Activated B cell treated with CpG ODN at 0.5 μM for 24 hours (primary cell): ENCODE data around the gene CADM4. TPM values are rescaled to one million over a fixed set of nuclear protein-coding genes. Genes with fewer than 3 reads are reported as not detected.

ENCODE experiments used
- ATAC-seq: fragments of 200-7000 bp; cut with Tn5 transposase; one replicate; pipeline ENCODE4 v1.10.0; 2021; ENCODE audit warnings: low read depth, mild to moderate bottlenecking, moderate library complexity
- CTCF ChIA-PET: fragments of 350-600 bp; sonication (Branson Sonifier 250); formaldehyde crosslinking; loops from one replicate; lab custom pipeline; 2021; ENCODE audit warnings: antibody characterized with exemption; lab: Charles Lee
- POLR2A ChIA-PET: fragments of 350-600 bp; sonication (Branson Sonifier 250); formaldehyde crosslinking; loops from one replicate; lab custom pipeline; 2021; ENCODE audit warnings: antibody characterized with exemption; lab: Charles Lee
- DNase-seq: peaks from one replicate; pipeline ENCODE4 v3.0.0; 2022
- H3K27ac Mint-ChIP-seq: one replicate; pipeline ENCODE4 v1.8.0; 2020; ENCODE audit warnings: mixed read lengths
- H3K27me3 Mint-ChIP-seq: one replicate; pipeline ENCODE4 v1.8.0; 2021; ENCODE audit warnings: mixed read lengths
- H3K36me3 Mint-ChIP-seq: one replicate; pipeline ENCODE4 v1.8.0; 2021; ENCODE audit warnings: low read depth, mixed read lengths
- H3K4me1 Mint-ChIP-seq: one replicate; pipeline ENCODE4 v1.8.0; 2021; ENCODE audit warnings: mixed read lengths
- H3K4me3 Mint-ChIP-seq: one replicate; pipeline ENCODE4 v1.8.0; 2020; ENCODE audit warnings: mild to moderate bottlenecking, mixed read lengths
- H3K9me3 Mint-ChIP-seq: one replicate; pipeline ENCODE4 v1.8.0; 2020; ENCODE audit warnings: mixed read lengths
- intact Hi-C: fragments of 100-400 bp; cut with micrococcal nuclease; formaldehyde crosslinking; loops from one replicate; pipeline ENCODE4 v1.15.1; 2024
- total RNA-seq: library from RNA; stranded (reverse); gene quantifications from 2 replicates; pipeline ENCODE4 v1.2.3, GENCODE V29; 2022
- TF ChIP-seq, protein P1 (sequence below): fragments of 200-600 bp; IDR thresholded peaks from one replicate; pipeline ENCODE4 v1.8.0; 2022; ENCODE audit warnings: antibody characterized with exemption, mild to moderate bottlenecking

CADM4 gene
- total RNA-seq, 1 donor from 2014 or later, result not detected

DNA sequence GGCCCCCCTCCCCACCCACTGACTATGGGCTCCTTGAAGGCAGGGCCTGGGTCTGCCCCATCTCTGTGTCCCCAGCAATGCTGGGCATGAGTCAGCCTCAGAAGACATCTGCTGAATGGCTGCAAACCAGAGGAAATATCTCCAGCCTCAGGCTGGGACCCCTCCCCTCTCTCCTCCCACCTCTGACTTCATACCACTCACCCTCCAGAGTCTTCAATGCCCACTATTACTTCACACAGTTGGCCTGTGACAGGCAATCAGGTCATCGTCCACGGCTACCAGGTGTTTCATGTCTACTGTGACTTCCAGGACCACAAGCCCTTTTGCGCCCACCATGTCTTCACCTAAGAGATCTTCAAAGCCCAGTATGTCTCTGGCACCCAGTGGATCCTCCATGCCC lies 27.9 kb downstream of the CADM4 start, which contains the start of gene SRRM5:
Gene SRRM5 (plus strand): TSS at position 301 of the 400 bp plus-strand sequence. CDS start 34 bp downstream, at position 335.
- ATAC-seq (no peak), DNase-seq (no peak)
- TF ChIP-seq, protein P1, sequence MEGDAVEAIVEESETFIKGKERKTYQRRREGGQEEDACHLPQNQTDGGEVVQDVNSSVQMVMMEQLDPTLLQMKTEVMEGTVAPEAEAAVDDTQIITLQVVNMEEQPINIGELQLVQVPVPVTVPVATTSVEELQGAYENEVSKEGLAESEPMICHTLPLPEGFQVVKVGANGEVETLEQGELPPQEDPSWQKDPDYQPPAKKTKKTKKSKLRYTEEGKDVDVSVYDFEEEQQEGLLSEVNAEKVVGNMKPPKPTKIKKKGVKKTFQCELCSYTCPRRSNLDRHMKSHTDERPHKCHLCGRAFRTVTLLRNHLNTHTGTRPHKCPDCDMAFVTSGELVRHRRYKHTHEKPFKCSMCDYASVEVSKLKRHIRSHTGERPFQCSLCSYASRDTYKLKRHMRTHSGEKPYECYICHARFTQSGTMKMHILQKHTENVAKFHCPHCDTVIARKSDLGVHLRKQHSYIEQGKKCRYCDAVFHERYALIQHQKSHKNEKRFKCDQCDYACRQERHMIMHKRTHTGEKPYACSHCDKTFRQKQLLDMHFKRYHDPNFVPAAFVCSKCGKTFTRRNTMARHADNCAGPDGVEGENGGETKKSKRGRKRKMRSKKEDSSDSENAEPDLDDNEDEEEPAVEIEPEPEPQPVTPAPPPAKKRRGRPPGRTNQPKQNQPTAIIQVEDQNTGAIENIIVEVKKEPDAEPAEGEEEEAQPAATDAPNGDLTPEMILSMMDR, result no peak
- no peaks in the 10 kb centered on the region for H3K27me3 Mint-ChIP-seq
- H3K27ac Mint-ChIP-seq, result no peak within 1 kb of the TSS
- CTCF ChIA-PET, result no interaction called here
- H3K4me3 Mint-ChIP-seq, result no peak within 1 kb of the TSS
- intact Hi-C loops, result no loop called here
- POLR2A ChIA-PET, result no interaction called here
- H3K4me1 Mint-ChIP-seq, result peaks cover 4% of the 10 kb centered on the region
- no peaks in the 10 kb centered on the region for H3K9me3 Mint-ChIP-seq
- H3K36me3 Mint-ChIP-seq, result peaks cover 39% of the 10 kb centered on the region

DNA sequence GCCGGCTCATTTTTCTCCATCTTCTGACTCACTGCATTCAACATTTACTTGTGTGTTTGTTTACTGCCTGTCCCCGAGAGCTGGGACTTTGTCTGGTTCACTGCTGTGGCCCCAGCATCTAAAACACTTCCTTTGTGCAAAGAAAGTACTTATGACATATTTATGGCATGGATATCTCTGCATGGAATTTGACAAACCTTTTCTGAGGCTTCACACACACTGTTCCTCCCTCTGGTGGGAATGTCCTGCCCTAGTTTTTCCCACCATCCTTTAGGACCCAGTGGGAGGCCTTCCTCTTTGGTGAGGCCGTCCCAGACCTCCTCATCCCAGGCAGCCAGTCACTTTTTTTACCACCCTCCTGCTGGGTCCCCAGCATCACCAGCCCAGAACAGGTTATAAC lies 29.2 kb downstream of the CADM4 start:
- no peak for DNase-seq
- Mint-ChIP-seq H3K27ac (no peak overlapping the region), H3K9me3 (no peaks in the 10 kb centered on the region), H3K27me3 (no peaks in the 10 kb centered on the region), H3K36me3 (peaks cover 43% of the 10 kb centered on the region), H3K4me3 (no peak overlapping the region), H3K4me1 (peaks cover 7% of the 10 kb centered on the region)
- intact Hi-C loops, result no loop called here
- CTCF ChIA-PET, result no interaction called here
- ATAC-seq, result no peak
- POLR2A ChIA-PET, result no interaction called here
- TF ChIP-seq, protein P1, result no peak

DNA sequence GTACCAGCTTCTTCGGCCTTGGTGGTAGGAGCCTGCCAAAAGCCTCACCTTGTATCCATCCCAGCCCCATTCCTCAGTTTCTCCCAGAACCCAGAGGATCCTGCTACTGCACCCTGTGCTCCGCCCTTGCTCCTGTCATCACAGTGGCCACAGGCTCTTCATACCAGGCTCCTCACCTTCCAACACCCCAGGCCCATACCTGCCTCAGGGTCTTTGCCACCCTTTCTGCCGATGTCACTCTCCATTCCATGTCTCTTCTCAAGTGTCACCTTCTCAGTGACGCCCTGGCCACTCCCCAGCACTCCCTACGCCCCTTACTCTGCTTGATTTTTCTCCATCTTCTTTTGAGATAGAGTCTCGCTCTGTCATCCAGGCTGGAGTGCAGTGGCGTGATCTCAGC lies 29.8 kb downstream of the CADM4 start:
- H3K4me3 Mint-ChIP-seq, result no peak overlapping the region
- ATAC-seq (no peak), DNase-seq (no peak)
- TF ChIP-seq, protein P1, result no peak
- CTCF ChIA-PET, result no interaction called here
- no peaks in the 10 kb centered on the region for H3K9me3 Mint-ChIP-seq
- H3K4me1 Mint-ChIP-seq, result peaks cover 11% of the 10 kb centered on the region
- intact Hi-C loops, result no loop called here
- no peaks in the 10 kb centered on the region for H3K27me3 Mint-ChIP-seq
- no peak overlapping the region for H3K27ac Mint-ChIP-seq
- H3K36me3 Mint-ChIP-seq, result peaks cover 43% of the 10 kb centered on the region
- POLR2A ChIA-PET, result no interaction called here

DNA sequence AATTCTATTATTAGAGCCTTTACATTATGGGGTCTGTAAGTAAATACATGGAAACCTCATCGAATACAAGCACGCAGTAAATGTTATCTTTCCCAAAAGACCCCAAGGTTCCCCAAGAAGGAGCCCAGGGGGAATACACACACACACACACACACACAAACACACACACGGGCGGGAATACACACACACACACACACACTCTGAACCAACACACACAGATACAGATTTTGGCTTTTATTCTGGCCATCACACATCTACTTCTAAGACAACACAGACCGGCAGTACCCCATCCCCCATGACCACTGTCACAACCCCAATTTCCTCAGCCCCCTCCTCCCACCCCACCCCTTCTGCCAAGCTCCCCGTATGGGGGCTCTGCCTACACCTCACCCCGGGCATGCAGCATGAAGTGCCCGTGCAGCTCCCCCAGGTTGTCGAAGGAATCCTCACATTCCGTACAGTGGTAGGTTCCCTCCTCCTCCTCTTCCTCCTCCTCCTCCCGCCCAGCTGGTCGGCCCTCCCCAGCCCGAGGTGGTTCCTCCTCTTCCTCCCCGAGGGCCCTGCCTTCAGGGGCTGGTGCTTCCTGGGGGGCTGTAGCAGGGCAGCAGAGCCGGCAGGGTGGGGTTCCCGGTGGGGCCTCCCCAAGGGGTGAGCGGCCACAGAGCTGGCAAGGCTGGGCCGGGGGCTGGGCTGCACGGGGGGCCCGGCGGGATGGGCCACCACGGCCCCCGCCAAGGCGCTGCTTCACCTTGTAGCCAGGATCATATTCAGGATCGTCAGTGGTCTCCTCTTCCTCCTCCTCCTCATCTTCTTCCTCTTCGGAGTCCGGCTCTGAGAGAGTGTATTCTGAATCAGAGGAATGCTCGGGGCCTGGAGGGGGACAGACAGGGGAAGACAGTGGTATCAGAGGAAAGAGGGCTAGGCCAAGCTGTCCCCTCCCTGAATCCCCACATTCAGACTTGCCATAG lies 32.1 kb downstream of the CADM4 start:
- POLR2A ChIA-PET, result interaction anchor here (0.7 to 1.5 kb wide), 2 partner anchors 13 to 75 kb away, joined by 3 to 7 read pairs; no protein-coding TSS in a partner anchor
- Mint-ChIP-seq H3K4me3 (no peak overlapping the region), H3K9me3 (no peaks in the 10 kb centered on the region), H3K4me1 (peaks cover 24% of the 10 kb centered on the region), H3K27ac (no peak overlapping the region), H3K27me3 (no peaks in the 10 kb centered on the region), H3K36me3 (peaks cover 29% of the 10 kb centered on the region)
- ATAC-seq (no peak), DNase-seq (no peak)
- TF ChIP-seq, protein P1, result no peak
- intact Hi-C loops, result no loop called here
- CTCF ChIA-PET, result no interaction called here

DNA sequence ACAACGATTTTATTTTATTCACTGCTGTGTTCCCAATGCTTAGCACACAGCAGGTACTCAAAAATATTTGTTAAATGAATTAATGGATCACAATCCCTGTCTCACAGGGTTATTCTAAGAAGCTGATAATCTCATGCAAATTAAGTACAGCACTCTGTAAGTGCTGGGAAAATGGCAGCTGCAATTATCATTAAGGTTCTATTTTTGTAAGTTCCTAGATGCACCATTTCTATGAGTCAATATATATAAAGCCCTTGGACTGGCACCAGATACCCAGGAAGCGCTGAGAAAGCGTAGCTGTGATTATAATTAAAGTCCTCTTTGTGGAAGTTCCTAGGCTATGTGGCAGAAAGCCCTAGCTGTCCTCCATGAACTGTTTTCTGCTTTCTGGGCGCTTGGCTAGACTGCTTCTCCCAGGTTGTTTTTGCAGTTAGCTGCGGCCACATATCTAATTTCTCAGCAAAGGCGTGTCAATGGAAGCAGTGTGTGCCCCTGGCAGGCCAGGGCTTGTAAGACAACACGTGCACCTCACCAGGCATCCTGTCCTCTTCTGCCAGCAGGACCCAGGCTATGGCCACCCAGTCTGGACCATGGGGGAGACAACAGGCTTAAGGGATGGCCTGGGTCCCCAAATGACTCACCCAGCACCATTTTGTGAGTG lies 33.0 kb downstream of the CADM4 start:
- Mint-ChIP-seq H3K27me3 (no peaks in the 10 kb centered on the region), H3K27ac (no peak overlapping the region), H3K4me3 (no peak overlapping the region), H3K9me3 (no peaks in the 10 kb centered on the region), H3K36me3 (peaks cover 25% of the 10 kb centered on the region), H3K4me1 (peaks cover 24% of the 10 kb centered on the region)
- ChIA-PET CTCF (interaction anchor here (1.1 kb wide), 1 partner anchor 203 kb away, joined by 3 read pairs; no protein-coding TSS in a partner anchor), POLR2A (interaction anchor here (0.5 kb wide), 1 partner anchor 1178 kb away, joined by 5 read pairs; no protein-coding TSS in a partner anchor)
- TF ChIP-seq, protein P1, result no peak
- ATAC-seq (no peak), DNase-seq (no peak)
- intact Hi-C loops, result no loop called here
